Left lung (tissue), 10 donors: ENCODE measurements around the gene MUC21. TPM values are rescaled to one million over a fixed set of nuclear protein-coding genes. Genes with fewer than 3 reads are reported as not detected.
A peak's percentile ranks its signal among the peaks of the same experiment; 100 is the strongest.

ENCODE experiments used
- ATAC-seq: fragments of 200-7000 bp; cut with Tn5 transposase; one replicate; pipeline ENCODE4 v1.9.1; 2020; ENCODE audit warnings: moderate library complexity
- DNase-seq, 4 donors: peaks; one replicate each; pipeline ENCODE4 v3.0.0-alpha.2; 2013 to 2020
- H3K27ac ChIP-seq, 2 donors: fragments of 200-600 bp; sonication (generic) in 1 of 2; one replicate each; pipeline versions ENCODE4 v1.5.0 to v1.8.0; 2020 to 2021
- H3K27me3 ChIP-seq, 2 donors: fragments of 200-600 bp; sonication (generic) in 1 of 2; one replicate each; pipeline versions ENCODE4 v1.5.0 to v1.8.0; 2020 to 2021
- H3K36me3 ChIP-seq, 2 donors: fragments of 200-600 bp; sonication (generic) in 1 of 2; one replicate each; pipeline versions ENCODE4 v1.5.0 to v1.8.0; 2020 to 2021
- H3K4me1 ChIP-seq, 2 donors: fragments of 200-600 bp; one replicate each; pipeline ENCODE4 v1.8.0; 2021
- H3K4me3 ChIP-seq, 2 donors: fragments of 200-600 bp; sonication (generic) in 1 of 2; one replicate each; pipeline versions ENCODE4 v1.5.0 to v1.8.0; 2020 to 2021; ENCODE audit warnings: mild to moderate bottlenecking in 1 of 2
- H3K9me3 ChIP-seq, 2 donors: fragments of 200-600 bp; sonication (generic) in 1 of 2; one replicate each; pipeline versions ENCODE4 v1.5.0 to v1.8.0; 2020 to 2021
- CTCF ChIP-seq, 2 donors: fragments of 200-600 bp; sonication (generic) in 1 of 2; IDR thresholded peaks; one replicate each; pipeline versions ENCODE4 v1.5.0 to v1.8.0; 2021; ENCODE audit warnings: antibody characterized with exemption in 2 of 2
- intact Hi-C, 2 donors: fragments of 100-400 bp; cut with DNase I; formaldehyde crosslinking; loops; one replicate each; pipeline versions ENCODE4 v1.11.2 to v1.14.2; 2022
- polyA plus RNA-seq, 6 donors: library from polyadenylated mRNA; unstranded; fragments of 120-200 nt; gene quantifications; one replicate each; pipeline ENCODE4 v1.2.1, GENCODE V29; 2013; ENCODE audit not compliant: insufficient read length in 6 of 6
- total RNA-seq, 2 donors: library from RNA; stranded (reverse); fragmentation: NEBNext Ultra II Directional; extraction: Animal tissue kit (Norgen Biotek cat#: 25700); gene quantifications; one replicate each; pipeline ENCODE4 v1.2.1, GENCODE V29; 2021
- donor health status: DM: no; HTN: yes; CAD: no.
- donor health status: DM: no; HTN: no; CAD: no.

Gene MUC21
- total and polyA plus RNA-seq, 8 donors, result 0.04 to 9.5 (median 4.3) TPM; not detected in 4

- TF ChIP-seq CTCF (IDR thresholded peaks at IDR 0.05), result no peak
- Histone ChIP-seq H3K4me1 (peaks cover 2 to 4% of the 10 kb centered on the region in 2 donors), H3K4me3 (no peak overlapping the region), H3K27ac (peak overlapping the region; percentile 24 to 33), H3K9me3 (no peaks in the 10 kb centered on the region), H3K36me3 (no peaks in the 10 kb centered on the region), H3K27me3 (peaks cover 0 to 36% of the 10 kb centered on the region in 2 donors)
- intact Hi-C loops, result no loop called here
- peak; percentile 92 for ATAC-seq
- DNase-seq, result no peak
These were observed 22.4 kb upstream of the MUC21 start for GRCh38 chr6:30960907-30961673.

GRCh38 chr6:30962716-30963115 is 20.8 kb upstream of the MUC21 start:
- no peaks in the 10 kb centered on the region for H3K9me3 ChIP-seq
- intact Hi-C loops, result no loop called here
- H3K27ac ChIP-seq, result no peak overlapping the region
- no peak for TF ChIP-seq CTCF (IDR thresholded peaks at IDR 0.05)
- H3K36me3 ChIP-seq, result no peaks in the 10 kb centered on the region
- no peaks in the 10 kb centered on the region for H3K4me1 ChIP-seq
- ATAC-seq (no peak), DNase-seq (no peak)
- H3K27me3 ChIP-seq, result peaks cover 0 to 20% of the 10 kb centered on the region in 2 donors
- no peak overlapping the region for H3K4me3 ChIP-seq

GRCh38 chr6:30963641-30964040 is 19.9 kb upstream of the MUC21 start:
- ATAC-seq, result no peak
- Histone ChIP-seq H3K27me3 (peaks cover 0 to 11% of the 10 kb centered on the region in 2 donors), H3K4me3 (no peak overlapping the region), H3K27ac (no peak overlapping the region), H3K9me3 (no peaks in the 10 kb centered on the region), H3K36me3 (no peaks in the 10 kb centered on the region), H3K4me1 (no peaks in the 10 kb centered on the region)
- no peak for DNase-seq
- intact Hi-C loops, result no loop called here
- no peak for TF ChIP-seq CTCF (IDR thresholded peaks at IDR 0.05)

GRCh38 chr6:30964075-30964474 is 19.4 kb upstream of the MUC21 start:
- Histone ChIP-seq H3K36me3 (no peaks in the 10 kb centered on the region), H3K27ac (no peak overlapping the region), H3K9me3 (no peaks in the 10 kb centered on the region), H3K4me1 (no peaks in the 10 kb centered on the region), H3K4me3 (no peak overlapping the region), H3K27me3 (peaks cover 0 to 6% of the 10 kb centered on the region in 2 donors)
- DNase-seq (no peak), ATAC-seq (no peak)
- no peak for TF ChIP-seq CTCF (IDR thresholded peaks at IDR 0.05)
- intact Hi-C loops, result no loop called here

DNA sequence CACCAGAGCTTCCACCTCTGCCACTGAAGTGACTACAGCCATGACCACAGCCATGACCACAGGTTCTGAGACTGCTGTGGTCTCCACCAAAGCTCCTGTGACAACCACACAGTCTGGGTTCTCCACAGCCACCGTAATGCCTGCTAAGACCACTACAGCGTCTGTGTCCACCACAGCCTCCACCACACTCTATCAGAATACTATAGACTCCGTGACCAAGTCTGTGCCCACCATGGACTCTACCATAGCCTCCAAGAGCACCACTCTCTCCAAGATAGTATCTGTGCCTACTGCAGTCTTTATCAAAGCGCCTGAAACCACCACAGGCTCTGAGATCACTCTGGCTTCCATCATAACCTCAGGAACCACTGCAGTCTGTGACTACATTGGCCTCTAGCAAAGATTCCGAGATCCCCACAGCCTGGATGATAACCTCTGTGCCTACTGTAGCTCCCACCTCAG is 18.3 kb upstream of the MUC21 start:
- intact Hi-C loops, result no loop called here
- ATAC-seq, result no peak
- no peaks in the 10 kb centered on the region for H3K9me3 ChIP-seq
- DNase-seq, result no peak
- TF ChIP-seq CTCF (IDR thresholded peaks at IDR 0.05), result no peak
- H3K4me1 ChIP-seq, result no peaks in the 10 kb centered on the region
- H3K4me3 ChIP-seq, result no peak overlapping the region
- no peaks in the 10 kb centered on the region for H3K36me3 ChIP-seq
- no peak overlapping the region for H3K27ac ChIP-seq
- H3K27me3 ChIP-seq, result no peaks in the 10 kb centered on the region
